Measurements from ENCODE around the gene ARFRP1.
"Not testable (repeated sequence)": the region's sequence is repeated elsewhere in the genome, so short reads cannot be mapped to it uniquely, and the experiment has no call there.

The ARFRP1 gene

GRCh38 chr20:63732118-63733095 is 24.6 kb upstream of the ARFRP1 start:
- DNase-seq, result no peak

GRCh38 chr20:63731410-63731809 is 23.6 kb upstream of the ARFRP1 start:
- no peak for DNase-seq

- not testable (repeated sequence) for DNase-seq
Observed at GRCh38 chr20:63730189-63730733, 22.5 kb upstream of the ARFRP1 start.

- DNase-seq, result not testable (repeated sequence)
Observed at GRCh38 chr20:63722967-63723622, 15.3 kb upstream of the ARFRP1 start.

GRCh38 chr20:63718996-63719395 is 11.2 kb upstream of the ARFRP1 start:
- DNase-seq, result no peak

- no peak for DNase-seq
Observed at GRCh38 chr20:63714858-63715257, 7.1 kb upstream of the ARFRP1 start.

- no peak for DNase-seq
Observed at GRCh38 chr20:63712191-63712590, 4.4 kb upstream of the ARFRP1 start.

- no peak for DNase-seq
Observed at GRCh38 chr20:63711085-63711645, 3.4 kb upstream of the ARFRP1 start.

- DNase-seq, result no peak
Observed at GRCh38 chr20:63709149-63709527, 1.4 kb upstream of the ARFRP1 start.

- no peak for DNase-seq
Observed at GRCh38 chr20:63708301-63709148, 749 bp upstream of the ARFRP1 start.

GRCh38 chr20:63706852-63707557 is 771 bp downstream of the ARFRP1 start:
- DNase-seq, result no peak

GRCh38 chr20:63706027-63706695 is 1.6 kb downstream of the ARFRP1 start:
- no peak for DNase-seq

- no peak for DNase-seq
Observed at GRCh38 chr20:63705232-63706026, 2.3 kb downstream of the ARFRP1 start.

GRCh38 chr20:63704749-63705117 is 3.0 kb downstream of the ARFRP1 start:
- no peak for DNase-seq

- DNase-seq, result no peak
Observed at GRCh38 chr20:63703976-63704748, 3.6 kb downstream of the ARFRP1 start.

- no peak for DNase-seq
Observed at GRCh38 chr20:63703471-63703975, 4.3 kb downstream of the ARFRP1 start.

- DNase-seq, result no peak
Observed at GRCh38 chr20:63702751-63703470, 4.9 kb downstream of the ARFRP1 start.

GRCh38 chr20:63702036-63702665 is 5.6 kb downstream of the ARFRP1 start:
- DNase-seq, result no peak
